Measurements from ENCODE around the gene HBP1.
A peak's percentile ranks its signal among the peaks of the same experiment; 100 is the strongest.
"Not testable (repeated sequence)": the region's sequence is repeated elsewhere in the genome, so short reads cannot be mapped to it uniquely, and the experiment has no call there.

HBP1 gene

DNA sequence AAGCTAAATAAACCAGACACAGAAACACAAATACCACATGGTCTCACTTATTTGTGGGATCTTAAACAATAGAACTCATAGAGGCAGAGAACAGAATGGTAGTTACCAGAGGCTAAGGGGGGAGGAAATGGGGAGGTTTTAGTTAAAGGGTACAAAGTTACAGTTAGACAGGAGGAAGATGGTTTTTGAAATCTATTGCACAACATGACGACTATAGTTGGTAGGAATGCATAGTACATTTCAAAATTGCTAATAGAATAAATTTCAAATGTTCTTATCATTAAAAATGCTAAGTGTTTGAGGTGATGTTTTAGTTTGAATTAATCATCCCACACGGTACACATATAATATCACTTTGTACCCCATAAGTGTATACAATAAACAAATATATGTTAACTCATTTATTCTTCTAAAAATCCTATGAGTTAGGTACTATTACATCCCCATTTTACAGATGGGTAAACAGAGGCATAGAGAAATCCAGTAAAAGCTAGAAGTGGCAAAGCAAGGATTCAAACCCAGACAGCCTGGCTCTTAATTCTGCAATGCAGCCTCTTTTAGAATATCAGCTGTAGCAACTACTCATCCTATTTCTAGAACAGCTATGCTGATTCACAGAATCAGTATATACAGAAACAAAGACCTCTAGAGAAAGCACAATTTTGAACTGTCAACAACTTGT lies 50.9 kb downstream of the HBP1 start:
- no peak overlapping the region for H3K27ac ChIP-seq
- TF ChIP-seq, protein P1, sequence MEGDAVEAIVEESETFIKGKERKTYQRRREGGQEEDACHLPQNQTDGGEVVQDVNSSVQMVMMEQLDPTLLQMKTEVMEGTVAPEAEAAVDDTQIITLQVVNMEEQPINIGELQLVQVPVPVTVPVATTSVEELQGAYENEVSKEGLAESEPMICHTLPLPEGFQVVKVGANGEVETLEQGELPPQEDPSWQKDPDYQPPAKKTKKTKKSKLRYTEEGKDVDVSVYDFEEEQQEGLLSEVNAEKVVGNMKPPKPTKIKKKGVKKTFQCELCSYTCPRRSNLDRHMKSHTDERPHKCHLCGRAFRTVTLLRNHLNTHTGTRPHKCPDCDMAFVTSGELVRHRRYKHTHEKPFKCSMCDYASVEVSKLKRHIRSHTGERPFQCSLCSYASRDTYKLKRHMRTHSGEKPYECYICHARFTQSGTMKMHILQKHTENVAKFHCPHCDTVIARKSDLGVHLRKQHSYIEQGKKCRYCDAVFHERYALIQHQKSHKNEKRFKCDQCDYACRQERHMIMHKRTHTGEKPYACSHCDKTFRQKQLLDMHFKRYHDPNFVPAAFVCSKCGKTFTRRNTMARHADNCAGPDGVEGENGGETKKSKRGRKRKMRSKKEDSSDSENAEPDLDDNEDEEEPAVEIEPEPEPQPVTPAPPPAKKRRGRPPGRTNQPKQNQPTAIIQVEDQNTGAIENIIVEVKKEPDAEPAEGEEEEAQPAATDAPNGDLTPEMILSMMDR (conservative IDR thresholded peaks at IDR 0.05), result no peak

DNA sequence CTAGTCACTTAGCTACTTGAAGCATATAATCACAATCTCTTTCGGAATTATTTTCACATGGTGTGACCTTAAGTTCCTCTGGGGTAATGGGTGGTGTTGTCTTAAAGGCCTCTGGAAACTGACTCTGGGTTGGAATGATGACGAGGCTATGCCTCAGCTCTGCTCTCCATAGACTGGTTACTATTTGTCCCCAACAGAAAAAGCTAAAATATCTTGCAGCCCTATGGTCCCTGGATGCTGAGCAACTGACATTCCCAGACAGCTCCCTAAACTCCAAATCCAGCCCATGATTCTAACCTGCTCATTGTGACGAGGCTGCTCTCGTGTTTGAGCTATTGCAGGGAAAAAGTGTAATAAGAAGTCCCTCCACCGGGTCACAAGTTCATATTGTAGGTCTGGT lies 51.6 kb downstream of the HBP1 start:
- H3K27ac ChIP-seq, result no peak overlapping the region
- TF ChIP-seq, protein P1 (conservative IDR thresholded peaks at IDR 0.05), result no peak

DNA sequence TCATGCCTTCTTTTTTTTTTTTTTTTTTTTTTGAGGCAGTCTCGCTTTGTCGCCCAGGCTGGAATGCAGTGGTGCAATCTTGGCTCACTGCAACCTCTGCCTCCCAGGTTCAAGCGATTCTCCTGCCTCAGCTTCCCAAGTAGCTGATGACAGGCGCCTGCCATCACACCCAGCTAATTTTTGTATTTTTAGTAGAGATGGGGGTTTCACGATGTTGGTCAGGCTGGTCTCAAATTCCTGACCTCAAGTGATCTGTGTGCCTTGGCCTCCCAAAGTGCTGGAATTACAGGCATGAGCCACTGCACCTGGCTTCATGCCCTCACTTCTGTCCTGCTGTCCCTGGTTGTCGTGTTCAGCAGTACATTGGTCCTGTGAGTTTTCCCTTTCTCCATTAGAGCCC lies 52.0 kb downstream of the HBP1 start:
- not testable (repeated sequence) for H3K27ac ChIP-seq

DNA sequence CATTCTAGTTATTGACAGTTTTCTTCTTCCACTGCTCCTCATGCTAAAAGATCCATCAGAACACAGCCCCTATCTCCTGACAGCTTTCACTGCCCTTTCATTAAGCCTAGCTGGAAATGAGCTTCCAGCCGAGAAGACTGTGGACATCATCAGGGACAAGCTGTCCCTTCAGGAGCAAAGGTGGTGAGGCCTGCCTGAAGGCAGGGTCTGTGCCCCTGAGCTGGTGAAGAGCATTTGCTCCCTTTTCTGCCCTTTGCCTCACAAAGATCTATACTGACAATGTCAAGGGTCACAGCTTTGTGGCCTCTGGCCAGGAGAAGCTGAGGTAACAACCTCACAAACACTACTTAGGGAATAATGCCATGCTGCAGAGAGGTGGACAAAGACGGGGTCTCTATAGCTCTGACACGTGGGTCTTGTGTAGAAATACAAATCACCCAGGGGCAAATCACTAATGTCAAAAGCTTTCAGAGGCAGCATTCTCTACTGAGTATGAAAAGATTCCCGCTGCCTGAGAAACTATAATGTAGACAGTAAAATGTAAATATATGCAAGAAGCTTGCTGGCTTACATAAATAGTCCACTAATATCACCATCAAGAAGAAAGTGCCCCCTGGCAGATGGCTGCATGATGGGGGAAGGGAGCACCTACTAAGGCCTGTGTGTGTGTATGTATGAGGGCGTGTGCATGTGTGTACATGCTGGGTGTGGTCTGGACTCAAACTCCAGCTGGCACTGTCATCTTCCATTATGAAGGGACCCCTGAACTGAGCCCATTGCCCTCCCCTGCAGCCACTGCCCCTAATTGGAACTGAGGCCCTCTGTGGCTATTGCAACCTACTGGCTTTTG lies 55.8 kb downstream of the HBP1 start:
- no peak overlapping the region for H3K27ac ChIP-seq
- TF ChIP-seq, protein P1 (conservative IDR thresholded peaks at IDR 0.05), result no peak

DNA sequence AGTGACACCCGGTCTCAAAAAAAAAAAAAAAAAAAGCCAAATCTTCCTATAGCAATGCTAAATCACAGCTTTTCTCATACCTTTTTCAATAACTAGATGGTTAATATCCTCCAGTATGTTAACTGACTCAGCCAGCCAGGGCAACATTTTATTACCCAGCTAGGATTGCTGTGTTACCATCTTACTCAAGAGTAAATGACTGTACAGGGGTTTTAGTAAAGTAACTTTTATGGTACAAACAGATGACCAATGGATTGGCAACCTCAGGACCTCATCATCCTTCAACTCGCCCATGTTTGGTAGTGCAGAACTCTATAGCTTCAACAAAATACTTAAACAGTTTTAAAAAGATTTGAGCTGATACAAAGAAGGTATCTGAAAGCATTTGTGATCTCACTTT lies 59.5 kb downstream of the HBP1 start:
- TF ChIP-seq, protein P1 (conservative IDR thresholded peaks at IDR 0.05), result no peak

DNA sequence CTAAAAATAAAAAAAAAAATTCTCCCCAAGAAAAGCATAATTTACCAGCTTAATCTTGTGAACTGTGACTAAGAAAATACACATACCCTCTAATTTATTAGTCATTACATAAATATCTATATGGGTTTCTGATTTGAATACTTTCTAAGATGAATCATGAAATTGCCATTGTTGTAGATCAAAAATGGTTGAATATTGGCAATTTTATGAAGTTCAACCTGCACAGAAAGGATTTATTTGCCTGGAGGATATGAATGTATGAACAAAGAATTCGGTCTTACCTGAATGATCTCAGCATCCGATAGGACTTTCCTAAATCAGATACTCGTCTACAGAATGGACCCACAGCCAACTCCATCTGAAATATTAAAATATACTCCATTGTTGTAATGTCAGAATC lies 61.5 kb downstream of the HBP1 start:
- H3K27ac ChIP-seq, result no peak overlapping the region
- TF ChIP-seq, protein P1 (conservative IDR thresholded peaks at IDR 0.05), result no peak

More for the DNA sequence above, 59.5 kb downstream of the HBP1 start:
- H3K27ac ChIP-seq, result no peak overlapping the region

- peak overlapping the region; percentile 72; the same call in 1 of the 2 replicates for H3K27ac ChIP-seq
- TF ChIP-seq, protein P1 (conservative IDR thresholded peaks at IDR 0.05), result no peak
Observed at GRCh38 chr7:107232568-107233090, 63.8 kb downstream of the HBP1 start.
